GM19468 (cell line): Measurements from ENCODE around the gene IFT52.
"Not testable (repeated sequence)": the region's sequence is repeated elsewhere in the genome, so short reads cannot be mapped to it uniquely, and the experiment has no call there.

Experiments used
- ATAC-seq: cut with Tn5 transposase; IDR thresholded peaks from one replicate; pipeline ENCODE4 v1.9.1; 2021; ENCODE audit warnings: mild to moderate bottlenecking, moderate library complexity, moderate number of reproducible peaks; ENCODE audit not compliant: unreplicated experiment; ENCODE audit errors: extremely low read depth

IFT52 gene

GRCh38 chr20:43636429-43636828 is 45.7 kb downstream of the IFT52 start:
- ATAC-seq = no peak

GRCh38 chr20:43642548-43642947 is 51.8 kb downstream of the IFT52 start:
- ATAC-seq = no peak

GRCh38 chr20:43650997-43651525 is 60.3 kb downstream of the IFT52 start:
- ATAC-seq = no peak

GRCh38 chr20:43651650-43652184 is 61.0 kb downstream of the IFT52 start:
- ATAC-seq = not testable (repeated sequence)

- no peak for ATAC-seq
Measured at GRCh38 chr20:43653966-43654365, 63.2 kb downstream of the IFT52 start.

- ATAC-seq = not testable (repeated sequence)
Measured at GRCh38 chr20:43655176-43655575, 64.4 kb downstream of the IFT52 start.

- no peak for ATAC-seq
Measured at GRCh38 chr20:43655937-43656336, 65.2 kb downstream of the IFT52 start.

GRCh38 chr20:43658069-43658722 is 67.5 kb downstream of the IFT52 start:
- no peak for ATAC-seq

GRCh38 chr20:43658723-43659419 is 68.1 kb downstream of the IFT52 start:
- ATAC-seq = no peak

GRCh38 chr20:43662943-43663655 is 72.4 kb downstream of the IFT52 start:
- no peak for ATAC-seq

- no peak for ATAC-seq
Measured at GRCh38 chr20:43665466-43666176, 74.9 kb downstream of the IFT52 start.

- no peak for ATAC-seq
Measured at GRCh38 chr20:43666376-43667328, 75.9 kb downstream of the IFT52 start, which contains the start of gene MYBL2. Gene MYBL2, plus strand, starts transcription at chr20:43667114. Its CDS starts 170 bp downstream, at chr20:43667284.

GRCh38 chr20:43667341-43668132 is 76.8 kb downstream of the IFT52 start:
- no peak for ATAC-seq

GRCh38 chr20:43669332-43669731 is 78.6 kb downstream of the IFT52 start:
- ATAC-seq = no peak

GRCh38 chr20:43670423-43670822 is 79.7 kb downstream of the IFT52 start:
- ATAC-seq = no peak

- ATAC-seq = no peak
Measured at GRCh38 chr20:43676368-43676767, 85.6 kb downstream of the IFT52 start.

GRCh38 chr20:43680981-43681380 is 90.2 kb downstream of the IFT52 start:
- ATAC-seq = no peak

- no peak for ATAC-seq
Measured at GRCh38 chr20:43681468-43681942, 90.8 kb downstream of the IFT52 start.
